HuH-7.5 (cell line): ENCODE data around the gene GATD1.

Experiments
- DNase-seq: peaks from one replicate; pipeline ENCODE4 v3.0.0; 2011; ENCODE audit warnings: low spot score

GATD1 gene

DNA sequence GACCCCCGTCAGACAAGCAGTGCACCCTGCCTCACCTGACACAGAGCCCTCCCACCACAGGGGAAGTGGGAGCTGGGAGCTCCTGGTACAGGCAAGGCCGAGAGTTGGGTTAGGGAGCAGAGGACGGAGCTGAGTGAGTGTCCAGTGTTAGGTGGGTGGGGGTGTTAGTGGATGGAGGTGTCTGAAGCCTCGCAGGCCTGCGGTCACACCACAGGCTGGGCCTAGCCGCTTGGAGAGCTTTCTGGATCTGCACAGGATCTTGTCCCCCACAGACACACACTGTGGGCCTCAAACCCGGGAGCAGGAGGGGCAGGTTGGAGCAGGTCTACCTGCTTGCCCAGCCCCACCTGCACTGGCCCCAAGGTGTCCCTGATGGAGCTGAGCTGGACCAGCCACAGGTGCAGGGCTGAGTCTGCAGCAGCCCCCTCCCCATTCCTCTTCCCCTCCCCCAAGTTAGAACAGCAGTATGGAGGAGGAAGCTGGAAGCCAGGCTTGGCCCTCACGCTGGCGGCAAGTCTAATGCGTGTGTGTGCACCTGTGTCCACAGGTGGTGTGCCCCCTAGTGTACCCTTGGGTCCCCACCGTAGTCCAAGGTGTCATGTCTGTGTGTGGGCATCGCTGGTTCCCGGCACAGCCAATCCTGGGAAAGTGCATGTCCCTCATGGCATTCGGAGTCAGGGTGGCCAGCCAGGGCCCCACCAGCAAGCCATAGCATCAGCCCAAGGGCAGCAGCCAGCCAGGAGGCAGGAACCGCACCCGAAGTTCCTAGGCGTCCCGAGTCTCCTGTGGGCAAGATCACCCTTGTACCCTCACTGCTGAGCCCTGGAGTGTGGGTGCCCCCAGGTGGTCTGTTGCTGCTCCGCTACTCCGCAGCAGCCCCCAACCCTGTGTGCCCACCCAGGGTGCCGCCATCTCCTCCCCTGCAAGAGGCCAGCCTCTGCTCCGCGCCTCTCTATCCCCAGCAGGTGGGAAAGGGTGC is 2.0 kb upstream of the GATD1 start:
- no peak for DNase-seq

DNA sequence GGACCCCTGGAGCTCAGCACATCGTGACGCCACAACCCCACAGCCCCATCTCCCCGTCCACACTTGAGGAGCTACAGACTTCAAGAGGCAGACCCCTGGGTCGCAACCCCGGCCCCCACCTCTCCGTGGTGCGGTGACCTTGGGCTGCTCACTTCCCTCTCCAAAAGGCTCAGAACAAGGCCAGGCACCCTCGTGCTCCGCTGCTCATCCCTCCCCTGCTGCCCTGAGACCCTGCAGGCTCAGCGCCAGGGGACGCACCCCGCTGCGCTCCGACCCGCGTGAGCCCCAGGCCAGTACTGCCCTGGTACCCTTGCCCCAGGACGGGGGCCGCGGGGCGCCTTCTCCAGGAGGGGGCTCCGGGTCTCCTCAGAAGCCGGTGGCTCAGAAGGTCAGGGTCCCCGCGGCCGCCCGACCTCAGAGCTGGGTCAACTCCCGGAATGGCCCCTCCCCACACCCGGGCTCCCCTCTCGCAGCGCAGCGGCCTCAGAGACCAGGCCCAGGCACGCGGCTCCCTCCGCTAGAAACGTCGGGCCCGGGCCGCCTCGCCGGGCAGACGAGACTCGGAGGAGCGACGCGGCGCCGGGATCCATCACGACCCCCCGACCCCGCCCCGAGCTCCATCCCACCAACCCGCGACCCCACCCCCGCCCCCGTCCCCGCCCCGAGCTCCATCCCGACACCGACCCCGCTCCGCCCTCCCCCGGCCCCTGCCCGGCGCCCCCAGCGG is 563 bp downstream of the GATD1 start:
- DNase-seq: peak; percentile 86

DNA sequence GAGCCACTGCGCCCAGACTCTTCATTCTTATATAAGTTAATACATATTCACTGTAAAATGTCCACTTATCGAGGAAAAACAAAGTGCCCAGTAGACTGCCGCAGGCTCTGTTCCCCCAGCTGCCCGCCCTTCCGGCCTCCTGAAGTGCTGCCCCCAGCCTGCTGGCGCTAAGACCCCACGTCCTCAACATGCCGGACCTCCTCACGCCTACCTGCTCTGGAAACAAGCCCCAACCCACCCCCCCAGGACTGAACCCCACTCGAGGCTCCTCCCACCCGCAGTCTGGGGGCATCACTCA is 1.1 kb downstream of the GATD1 start:
- no peak for DNase-seq

DNA sequence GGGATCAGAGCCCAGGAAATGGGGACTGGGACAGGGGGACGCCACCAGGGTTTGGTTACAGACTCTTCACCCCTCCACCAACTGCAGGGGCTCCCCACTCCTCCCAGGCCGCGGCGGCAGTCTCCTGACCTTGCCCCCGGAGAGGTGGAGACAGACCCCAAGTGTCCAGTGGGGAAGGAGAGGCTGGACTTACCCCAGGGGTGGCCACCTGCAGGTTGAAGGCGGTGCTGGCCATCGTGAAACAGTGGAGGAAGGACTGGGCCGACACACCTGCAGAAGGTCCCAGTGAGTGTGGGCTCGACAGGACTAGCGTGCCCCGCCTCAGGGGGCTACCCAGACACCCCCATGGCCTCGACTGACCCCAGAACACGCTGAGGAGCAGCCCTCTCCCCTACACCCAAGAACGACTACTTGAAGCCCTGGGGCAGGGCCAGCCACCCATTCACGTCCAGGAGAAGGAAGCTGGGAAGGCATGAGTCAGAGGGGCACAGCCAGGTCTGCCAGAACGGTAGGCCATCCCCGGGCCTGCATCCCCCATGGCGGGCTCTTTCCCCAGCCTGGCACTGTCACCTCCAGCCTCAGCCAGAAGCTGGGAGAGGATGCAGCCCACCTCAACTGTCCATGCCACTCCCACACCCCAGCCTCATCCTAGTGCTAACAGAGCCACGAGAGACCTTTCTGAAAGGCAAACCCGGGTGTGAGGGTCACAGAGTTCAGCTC is 2.3 kb downstream of the GATD1 start:
- DNase-seq: no peak

DNA sequence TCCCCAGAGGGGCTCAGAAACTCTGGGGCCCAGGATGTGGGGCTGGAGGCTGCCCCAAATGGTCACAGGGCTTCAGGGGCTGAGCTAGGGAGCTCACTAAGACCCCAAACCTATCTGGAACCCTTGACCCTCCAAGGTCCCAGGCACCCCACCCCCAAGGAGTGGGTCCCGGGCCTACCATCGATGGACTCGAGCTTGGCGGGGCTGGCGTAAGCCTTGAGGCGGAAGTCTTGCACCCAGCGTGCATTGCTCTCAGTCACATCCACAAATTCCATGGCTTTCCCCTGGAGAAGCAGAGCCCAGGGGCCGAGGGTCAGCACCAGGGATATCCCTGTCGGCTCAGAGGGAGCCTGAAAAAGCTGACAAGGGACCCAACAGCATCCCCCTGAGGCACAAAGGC is 3.5 kb downstream of the GATD1 start:
- DNase-seq: no peak

DNA sequence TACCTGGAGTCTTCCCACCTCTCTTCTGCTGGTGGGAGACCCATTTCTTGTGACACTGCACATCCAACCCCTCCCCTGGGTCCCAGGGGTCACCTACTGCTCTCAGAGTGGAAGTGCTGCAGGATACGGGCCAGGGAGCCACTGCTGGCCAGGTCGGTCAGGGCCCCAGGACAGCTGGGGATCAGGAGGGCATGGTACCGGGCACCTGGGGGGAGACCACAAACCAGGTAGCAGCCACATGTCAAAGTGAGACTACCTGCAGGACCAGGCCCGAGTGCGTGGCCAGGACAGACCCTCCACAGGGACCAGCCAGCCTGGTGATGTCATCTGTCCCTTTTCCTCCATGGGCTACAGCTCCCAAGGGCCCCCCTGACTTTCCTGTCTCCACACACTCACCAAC is 3.9 kb downstream of the GATD1 start:
- no peak for DNase-seq

DNA sequence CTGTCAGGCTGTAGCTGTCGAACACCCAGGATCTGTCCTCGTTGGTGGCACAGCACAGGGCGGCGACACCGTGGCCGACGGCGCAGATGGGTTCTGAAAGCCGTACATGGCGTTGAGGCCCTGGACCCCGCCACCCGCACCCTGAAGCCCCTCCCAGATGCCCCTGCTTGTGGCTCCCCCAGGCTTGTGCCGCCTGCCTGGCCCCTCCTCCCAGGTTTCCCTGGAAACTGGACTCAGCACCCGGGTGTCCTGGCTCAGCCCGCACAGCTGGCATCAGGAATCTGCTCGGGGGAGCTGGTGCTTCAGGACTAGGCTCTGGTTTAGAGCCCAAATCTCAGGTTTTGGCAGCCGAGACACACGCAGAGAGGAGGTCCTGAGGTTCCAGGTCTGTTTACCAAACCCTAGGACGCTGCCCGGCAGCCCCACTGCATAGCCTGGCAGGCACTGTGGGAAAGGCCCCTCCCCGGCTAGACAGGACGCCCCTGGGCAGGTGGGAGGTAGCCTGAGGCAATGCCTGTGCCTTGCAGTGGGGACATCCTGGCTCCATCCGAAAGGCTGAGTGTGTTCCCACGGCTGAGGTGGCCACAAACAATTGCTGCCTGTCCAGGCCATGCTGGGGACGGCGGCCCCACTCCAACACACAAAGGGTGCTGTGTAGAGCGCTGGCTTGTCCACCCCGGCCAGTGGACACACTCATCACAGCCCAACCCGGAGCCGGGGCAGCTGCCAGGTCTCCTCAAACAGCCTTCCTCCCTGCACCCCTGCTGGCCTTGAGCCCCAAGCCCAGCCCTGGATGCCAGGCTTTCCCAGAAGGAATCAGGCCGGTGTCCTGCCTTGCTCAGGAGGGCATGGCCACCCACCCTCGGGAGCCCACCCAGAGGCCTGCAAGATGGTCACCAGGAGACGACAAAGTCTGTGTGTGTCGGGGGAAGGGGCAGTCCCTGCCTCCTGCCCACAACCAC is 4.6 kb downstream of the GATD1 start:
- DNase-seq: no peak

DNA sequence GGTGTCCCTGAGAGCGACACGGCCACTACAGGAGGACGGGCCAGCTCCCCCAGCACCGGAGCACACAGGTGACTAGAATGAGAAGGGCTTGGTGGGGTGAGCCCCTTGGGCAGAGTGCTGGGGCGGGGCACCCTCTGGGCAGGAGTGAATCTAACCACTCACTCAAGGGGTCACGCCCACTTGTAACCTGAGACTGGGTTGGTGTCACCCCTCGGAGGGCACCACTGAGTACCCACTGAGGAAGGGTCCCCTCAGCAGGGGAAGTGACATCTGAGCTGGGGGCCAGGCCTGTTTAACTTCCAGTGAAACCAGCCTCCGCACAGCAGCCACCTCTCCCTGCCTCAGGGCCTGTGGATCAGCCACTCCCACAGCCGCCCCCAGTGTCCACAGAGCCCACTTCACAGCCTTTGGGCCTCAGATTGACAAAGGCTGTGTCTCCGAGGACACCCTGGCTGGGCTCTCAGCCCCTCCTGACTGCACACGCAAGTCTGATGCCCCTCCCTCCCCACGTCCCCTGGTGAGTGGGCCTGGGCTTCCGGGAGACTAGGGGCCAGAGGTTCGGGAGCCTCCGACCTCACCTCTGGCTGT is 5.6 kb downstream of the GATD1 start:
- no peak for DNase-seq

DNA sequence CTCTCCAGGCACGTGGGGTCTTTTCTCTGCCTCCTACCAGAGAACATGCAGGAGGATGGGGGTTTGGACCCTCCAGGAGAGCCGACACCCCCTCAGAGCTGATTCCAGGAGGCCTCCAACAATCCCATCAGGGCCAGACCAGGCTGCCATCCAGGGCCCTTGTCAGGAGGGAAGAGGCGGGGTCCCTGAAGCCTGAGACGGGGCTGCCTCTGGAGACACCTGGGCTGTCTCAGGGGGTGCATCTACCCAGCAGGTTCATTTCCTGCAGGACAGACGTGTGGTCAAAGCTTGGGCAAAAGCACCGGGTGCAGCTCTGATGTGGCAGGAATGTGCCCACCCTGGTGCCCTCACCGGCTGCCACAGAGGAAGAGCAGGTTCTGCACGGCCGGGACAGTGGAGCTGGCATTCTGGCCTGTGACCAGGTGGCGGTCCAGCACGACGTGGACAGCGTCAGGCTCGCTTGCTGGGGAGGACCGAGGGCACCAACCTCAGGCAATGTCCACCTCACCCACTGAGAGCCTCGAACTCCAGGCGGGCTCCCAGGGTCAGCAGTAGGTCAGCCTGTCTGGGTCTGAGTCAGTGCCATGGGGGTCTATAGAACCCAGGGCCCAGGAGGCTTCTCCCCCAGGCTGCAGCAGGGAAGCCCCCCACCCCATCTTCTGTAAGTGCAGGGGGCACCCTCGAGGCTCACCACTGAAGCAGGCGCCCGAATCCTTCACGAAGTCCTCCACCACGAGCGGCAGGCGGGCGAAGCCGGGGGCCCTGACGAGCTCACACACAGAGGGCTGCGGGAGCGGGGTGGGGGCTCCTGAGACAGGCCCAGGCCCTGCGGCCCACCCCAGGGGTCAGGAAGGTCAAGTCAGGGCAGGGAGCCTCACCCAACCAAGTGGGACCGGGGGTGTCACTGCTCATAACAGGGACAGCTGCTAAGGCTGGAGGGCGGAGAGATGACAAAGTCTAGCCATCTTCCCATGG is 6.4 kb downstream of the GATD1 start:
- no peak for DNase-seq

DNA sequence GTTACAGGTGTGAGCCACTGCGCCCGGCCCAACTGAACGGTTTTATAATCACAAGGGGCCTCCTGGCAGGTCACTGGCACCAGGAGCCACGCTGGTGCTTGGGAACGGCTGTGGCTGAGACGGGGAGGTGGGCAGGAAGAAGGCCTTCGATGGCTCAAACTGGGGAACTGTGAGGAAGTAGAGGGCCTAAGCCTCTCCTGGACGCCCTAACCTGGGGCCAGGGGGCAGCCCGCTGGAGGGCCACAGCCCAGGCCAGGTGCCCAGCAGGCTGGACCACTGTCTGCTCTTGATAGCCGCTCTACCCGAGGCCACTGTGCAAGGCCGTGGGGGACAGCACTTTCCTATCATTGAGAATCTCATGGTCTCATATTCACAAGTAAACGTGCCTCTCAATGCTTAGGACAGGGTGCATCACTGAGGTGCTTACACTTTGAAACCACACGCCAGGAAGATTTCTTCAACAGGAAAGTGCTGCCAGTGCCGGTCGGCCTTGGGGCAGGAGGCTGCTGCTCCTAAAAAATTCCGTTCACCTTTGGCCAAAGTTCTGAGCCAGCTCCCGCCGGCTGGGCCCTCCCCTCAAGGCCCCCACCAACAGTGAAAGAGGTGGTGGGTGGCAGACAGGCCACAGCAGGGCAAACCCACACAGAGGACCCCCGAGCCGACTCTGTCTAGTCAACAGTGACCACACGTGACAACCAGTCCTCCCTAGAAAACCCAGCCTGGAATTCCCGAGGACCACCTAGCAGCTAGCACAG is 7.2 kb downstream of the GATD1 start:
- no peak for DNase-seq

DNA sequence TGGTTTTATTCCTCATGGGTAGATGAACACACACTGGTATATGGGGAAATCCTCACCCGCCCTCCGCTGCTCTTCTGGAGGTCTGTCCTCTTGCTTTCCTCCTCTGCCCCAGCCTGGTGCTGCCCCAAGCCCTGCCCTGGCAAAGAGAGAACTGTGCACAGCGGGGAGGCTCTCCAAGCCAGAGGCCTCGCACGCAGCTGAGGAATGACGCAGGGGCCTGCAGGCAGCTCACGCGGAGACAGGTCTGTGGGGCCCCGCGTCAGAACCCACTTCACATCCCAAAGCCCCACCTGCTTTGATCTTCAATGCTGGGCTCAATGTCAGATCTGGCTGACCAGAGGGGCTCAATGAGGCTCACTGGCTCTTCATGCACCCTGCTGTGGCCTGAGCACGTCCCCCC is 10.0 kb downstream of the GATD1 start:
- DNase-seq: no peak

DNA sequence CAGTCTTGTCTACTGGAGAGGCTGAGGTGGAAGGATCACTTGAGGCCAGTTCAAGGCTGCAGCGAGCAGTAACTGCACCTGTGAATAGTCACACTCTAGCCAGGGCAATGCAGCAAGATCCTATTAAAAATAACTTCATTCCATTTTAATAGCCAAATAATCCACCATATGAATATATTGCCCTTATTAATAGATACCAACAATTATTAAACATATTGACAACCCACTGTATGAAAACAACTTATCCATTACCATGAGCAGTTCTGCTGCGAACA is 10.4 kb downstream of the GATD1 start:
- DNase-seq: no peak

DNA sequence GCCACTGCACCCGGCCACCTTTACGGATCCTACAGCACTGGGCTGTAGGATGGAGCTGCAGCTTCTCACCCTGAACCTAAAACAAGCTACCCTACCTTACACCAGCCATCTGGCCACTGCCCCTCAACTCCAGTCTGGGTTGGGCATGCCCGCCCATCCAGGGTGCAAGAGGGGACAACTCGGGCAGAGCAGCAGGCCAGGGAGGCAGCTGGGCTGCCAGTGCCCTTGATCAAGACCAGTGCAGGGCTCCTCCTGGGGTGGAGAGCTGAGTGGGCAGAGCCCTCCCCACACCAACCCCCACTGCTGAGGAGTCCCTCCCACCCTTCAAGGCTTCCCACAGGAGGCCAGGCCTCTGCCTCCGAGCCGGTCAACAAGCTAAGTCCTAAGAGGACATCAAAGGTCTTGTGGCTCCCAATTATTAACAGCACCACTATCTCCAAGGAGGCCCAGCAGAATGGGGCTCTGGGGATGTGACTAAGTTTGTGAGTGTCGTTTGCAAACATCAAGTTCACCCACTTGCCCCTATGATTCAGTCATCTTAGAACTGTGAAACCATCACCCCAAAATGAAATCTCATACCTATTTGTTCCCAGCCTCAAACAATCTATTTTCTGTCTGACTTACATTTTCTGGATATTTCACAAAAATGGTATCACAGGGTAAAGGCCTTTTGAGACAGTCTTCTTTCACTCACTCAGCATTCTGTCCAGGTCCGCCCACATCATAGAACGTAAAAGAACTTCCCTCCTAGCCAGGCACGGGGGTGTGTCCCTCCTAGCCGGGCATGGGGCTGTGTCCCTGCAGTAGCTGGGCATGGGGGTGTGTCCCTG is 11.0 kb downstream of the GATD1 start:
- no peak for DNase-seq

DNA sequence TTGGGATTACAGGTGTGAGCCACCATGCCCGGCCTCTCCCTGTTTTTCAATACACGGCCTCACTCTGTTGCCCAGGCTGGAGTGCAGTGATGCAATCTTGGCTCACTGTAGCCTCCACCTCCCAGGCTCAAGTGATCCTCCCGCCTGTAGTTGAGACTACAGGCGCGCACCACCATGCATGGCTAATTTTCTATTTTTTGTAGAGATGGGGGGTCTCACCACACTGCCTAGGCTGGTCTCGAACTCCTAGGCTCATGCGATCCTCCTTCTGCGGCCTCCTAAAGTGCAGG is 11.5 kb downstream of the GATD1 start:
- no peak for DNase-seq

DNA sequence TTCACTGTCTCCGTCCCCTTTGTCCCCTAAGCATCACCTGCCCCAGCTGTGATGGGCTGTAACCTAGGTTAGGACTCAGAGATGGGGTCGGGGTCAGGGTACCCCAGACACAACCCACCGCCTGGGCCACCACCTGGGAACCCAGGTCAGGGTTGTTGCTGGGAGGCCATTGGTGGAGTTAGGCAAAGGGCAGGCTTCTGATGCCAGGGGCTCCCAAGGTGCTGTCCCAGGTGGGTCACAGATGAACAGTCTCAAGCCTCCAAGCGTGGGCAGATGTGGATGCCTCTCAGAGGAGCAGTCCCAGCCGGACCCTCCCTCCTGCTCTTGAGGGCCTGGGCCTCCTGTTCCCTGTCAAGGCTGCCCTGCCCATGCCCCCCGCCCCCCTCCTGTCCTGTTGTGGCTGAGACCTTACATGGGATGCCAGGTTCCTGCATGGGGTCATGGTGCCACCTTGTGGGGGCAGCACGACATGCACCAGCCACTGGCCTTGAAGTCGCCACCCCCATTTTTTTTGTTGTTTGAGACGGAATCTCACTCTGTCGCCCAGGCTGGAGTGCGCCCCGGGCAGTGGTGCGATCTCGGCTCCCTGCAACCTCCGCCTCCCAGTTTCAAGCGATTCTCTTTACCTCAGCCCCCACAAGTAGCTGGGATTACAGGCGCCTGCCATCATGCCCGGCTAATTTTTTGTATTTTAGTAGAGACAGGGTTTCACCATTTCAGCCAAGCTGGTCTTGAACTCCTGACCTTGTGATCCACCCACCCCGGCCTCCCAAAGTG is 12.1 kb downstream of the GATD1 start:
- DNase-seq: no peak

DNA sequence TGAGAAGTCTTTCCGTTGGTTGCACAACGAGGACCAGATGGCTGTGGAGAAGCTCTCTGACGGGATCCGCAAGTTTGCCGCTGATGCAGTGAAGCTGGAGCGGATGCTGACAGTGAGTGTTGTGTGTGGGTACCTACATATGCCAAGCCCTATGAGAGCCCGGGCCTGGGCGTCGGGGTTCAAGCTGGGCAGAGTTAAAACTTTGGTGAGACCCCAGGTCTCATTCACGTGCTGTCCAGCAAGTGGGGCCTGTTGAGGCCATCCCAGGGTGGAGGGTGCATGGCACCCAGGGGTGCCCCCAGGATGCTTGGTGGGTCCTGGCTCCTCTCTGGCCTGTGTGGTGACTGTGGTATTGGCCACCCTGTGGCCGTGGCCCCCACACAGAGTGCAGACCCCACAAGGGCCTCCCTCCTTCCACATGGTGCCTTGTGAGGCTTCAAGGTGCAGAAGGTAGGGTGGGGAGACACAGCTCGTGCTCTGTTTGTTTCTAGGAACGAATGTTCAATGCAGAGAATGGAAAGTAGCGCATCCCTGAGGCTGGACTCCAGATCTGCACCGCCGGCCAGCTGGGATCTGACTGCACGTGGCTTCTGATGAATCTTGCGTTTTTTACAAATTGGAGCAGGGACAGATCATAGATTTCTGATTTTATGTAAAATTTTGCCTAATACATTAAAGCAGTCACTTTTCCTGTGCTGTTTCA is 12.8 kb downstream of the GATD1 start:
- no peak for DNase-seq

DNA sequence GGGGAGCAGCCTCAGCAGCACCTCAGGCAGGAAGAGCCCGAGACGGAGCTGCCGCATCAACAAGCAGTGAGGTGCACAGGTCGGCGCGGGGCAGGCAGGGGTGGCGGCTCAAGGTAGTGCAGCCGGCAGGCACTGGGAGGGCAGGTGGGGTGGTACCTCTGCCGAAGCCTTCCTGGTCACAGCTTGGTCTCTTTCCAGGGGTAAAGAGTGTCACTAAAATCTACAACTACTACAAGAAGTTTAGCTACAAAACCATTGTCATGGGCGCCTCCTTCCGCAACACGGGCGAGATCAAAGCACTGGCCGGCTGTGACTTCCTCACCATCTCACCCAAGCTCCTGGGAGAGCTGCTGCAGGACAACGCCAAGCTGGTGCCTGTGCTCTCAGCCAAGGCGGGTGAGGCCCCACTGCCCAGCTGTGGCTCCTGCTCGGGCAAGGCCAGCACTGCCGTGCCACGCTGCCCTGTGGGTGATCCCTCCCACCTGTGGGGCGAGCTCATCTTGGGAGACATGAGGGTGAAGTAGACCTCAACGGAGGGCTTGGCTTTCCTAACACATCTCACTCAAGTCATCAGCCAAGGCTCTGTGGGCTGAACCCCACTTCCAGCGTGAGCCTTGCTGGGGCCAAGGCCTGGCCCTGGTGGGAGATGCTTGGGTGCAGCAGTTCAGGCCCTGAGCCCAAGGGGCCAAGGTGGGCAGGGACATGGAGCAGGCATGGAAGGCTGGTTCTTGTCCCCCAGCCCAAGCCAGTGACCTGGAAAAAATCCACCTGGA is 13.6 kb downstream of the GATD1 start:
- no peak for DNase-seq
